MM.1S (cell line): Measurements from ENCODE around the gene LTB.

ENCODE experiments used
- DNase-seq: peaks from one replicate; pipeline ENCODE4 v3.0.0-alpha.2; 2015
- H2AFZ ChIP-seq: fragments of 300-600 bp; sonication (generic); 2 replicates; pipeline ENCODE4 v1.6.0; 2016; ENCODE audit warnings: antibody characterized with exemption, low read length
- H3F3A ChIP-seq: fragments of 300-600 bp; sonication (generic); 2 replicates; pipeline ENCODE4 v1.6.1; 2016; ENCODE audit warnings: mild to moderate bottlenecking, antibody characterized with exemption, low read length, moderate library complexity, mixed read lengths; ENCODE audit not compliant: insufficient read depth
- H3K27ac ChIP-seq: fragments of 300-600 bp; sonication (generic); 2 replicates; pipeline ENCODE4 v1.5.1; 2016; ENCODE audit warnings: mild to moderate bottlenecking, low read length
- H3K27me3 ChIP-seq: fragments of 300-600 bp; sonication (generic); replicated peaks from 2 replicates; pipeline ENCODE4 v1.6.0; 2016; ENCODE audit warnings: low read length; ENCODE audit not compliant: insufficient read depth
- H3K36me3 ChIP-seq: fragments of 300-600 bp; sonication (generic); replicated peaks from 2 replicates; pipeline ENCODE4 v1.6.1; 2016; ENCODE audit warnings: mild to moderate bottlenecking, low read length, mixed read lengths; ENCODE audit not compliant: insufficient read depth
- H3K4me1 ChIP-seq: fragments of 300-600 bp; sonication (generic); 2 replicates; pipeline ENCODE4 v1.6.1; 2016; ENCODE audit warnings: low read length, mixed read lengths
- H3K4me2 ChIP-seq: fragments of 300-600 bp; sonication (generic); 2 replicates; pipeline ENCODE4 v1.6.0; 2016; ENCODE audit warnings: low read depth, low read length
- H3K4me3 ChIP-seq: fragments of 300-600 bp; sonication (generic); 2 replicates; pipeline ENCODE4 v1.5.1; 2016; ENCODE audit warnings: low read length, mixed read lengths
- H3K79me2 ChIP-seq: fragments of 300-600 bp; sonication (generic); 2 replicates; pipeline ENCODE4 v1.6.1; 2016; ENCODE audit warnings: mixed run types, low read length, mixed read lengths
- H3K9ac ChIP-seq: fragments of 300-600 bp; sonication (generic); 2 replicates; pipeline ENCODE4 v1.6.1; 2016; ENCODE audit warnings: low read length, mixed read lengths
- H3K9me2 ChIP-seq: fragments of 300-600 bp; sonication (generic); replicated peaks from 2 replicates; pipeline ENCODE4 v1.6.1; 2016; ENCODE audit warnings: mild to moderate bottlenecking, low read length, mixed read lengths; ENCODE audit not compliant: insufficient read depth
- H3K9me3 ChIP-seq: fragments of 300-600 bp; sonication (generic); replicated peaks from 2 replicates; pipeline ENCODE4 v1.6.1; 2016; ENCODE audit warnings: mild to moderate bottlenecking, low read length, mixed read lengths; ENCODE audit not compliant: insufficient read depth
- H4K20me1 ChIP-seq: fragments of 300-600 bp; sonication (generic); 2 replicates; pipeline ENCODE4 v1.6.1; 2016; ENCODE audit warnings: mild to moderate bottlenecking, low read length, moderate library complexity, mixed read lengths; ENCODE audit not compliant: insufficient read depth
- EZH2 ChIP-seq: fragments of 300-600 bp; sonication (generic); optimal IDR thresholded peaks from 2 replicates; pipeline ENCODE3; 2017; ENCODE audit warnings: low read depth, mild to moderate bottlenecking, antibody characterized with exemption, low read length, mixed read lengths
- EZH2phosphoT487 ChIP-seq: fragments of 300-600 bp; sonication (generic); IDR thresholded peaks from 2 replicates; pipeline ENCODE4 v1.6.1; 2018; ENCODE audit warnings: antibody characterized with exemption, low read length
- TF ChIP-seq, protein P1 (sequence below): fragments of 300-600 bp; sonication (generic); IDR thresholded peaks from 2 replicates; pipeline ENCODE4 v1.5.1; 2016; ENCODE audit warnings: antibody characterized with exemption, low read length, mixed read lengths

Gene LTB

DNA sequence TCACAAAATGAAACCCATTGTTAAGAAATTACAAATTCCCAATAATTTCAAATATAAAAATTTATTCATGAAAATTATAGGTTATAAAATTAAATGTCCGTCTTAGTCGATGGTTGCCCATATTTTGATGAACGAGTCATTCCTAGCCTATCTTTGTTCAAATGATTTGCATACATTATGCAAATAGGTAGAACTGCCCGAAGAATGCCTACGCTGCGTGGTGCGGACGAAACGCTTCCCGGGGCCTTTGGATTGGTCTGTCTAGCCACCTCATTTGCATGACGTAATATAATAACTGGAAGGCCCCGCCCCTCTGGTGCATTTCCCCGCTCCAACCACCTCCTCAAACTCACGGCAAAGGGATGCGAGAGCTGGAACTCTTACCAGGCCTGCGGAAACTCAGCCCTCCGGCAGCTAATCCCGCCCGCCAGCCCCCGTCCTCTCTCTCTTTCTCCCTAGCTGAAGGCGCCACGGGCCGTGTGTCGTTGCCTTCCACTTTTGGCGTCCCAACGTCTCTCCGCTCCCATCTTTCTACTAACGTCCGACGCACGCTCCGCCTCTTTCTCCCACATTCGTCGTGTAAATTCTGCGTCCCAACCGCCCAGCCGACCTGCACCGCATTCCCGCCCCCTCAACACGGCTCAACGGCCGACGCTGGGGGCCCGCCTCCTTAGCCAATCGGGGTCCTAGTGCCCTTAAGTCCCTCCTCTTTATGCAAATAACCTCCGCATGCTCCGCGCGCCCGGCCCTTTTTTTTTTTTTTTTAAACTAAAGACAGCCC lies 37.8 kb upstream of the LTB start:
- Histone ChIP-seq H3K4me3 (peak overlapping the region; percentile 72), H3K4me2 (peak overlapping the region; percentile 66), H3K27me3 (no peaks in the 10 kb centered on the region), H3K4me1 (peaks cover 9% of the 10 kb centered on the region), H3K79me2 (peaks cover 44% of the 10 kb centered on the region), H2AFZ (peak overlapping the region; percentile 63), H3K9ac (peak overlapping the region; percentile 91), H3K9me2 (no peaks in the 10 kb centered on the region), H3F3A (peaks cover 8% of the 10 kb centered on the region; the same call in 1 of the 2 replicates), H3K27ac (peak overlapping the region; percentile 99), H3K36me3 (peaks cover 3% of the 10 kb centered on the region; the same call in 1 of the 2 replicates), H3K9me3 (no peaks in the 10 kb centered on the region), H4K20me1 (no peaks in the 10 kb centered on the region)
- TF ChIP-seq, protein P1, sequence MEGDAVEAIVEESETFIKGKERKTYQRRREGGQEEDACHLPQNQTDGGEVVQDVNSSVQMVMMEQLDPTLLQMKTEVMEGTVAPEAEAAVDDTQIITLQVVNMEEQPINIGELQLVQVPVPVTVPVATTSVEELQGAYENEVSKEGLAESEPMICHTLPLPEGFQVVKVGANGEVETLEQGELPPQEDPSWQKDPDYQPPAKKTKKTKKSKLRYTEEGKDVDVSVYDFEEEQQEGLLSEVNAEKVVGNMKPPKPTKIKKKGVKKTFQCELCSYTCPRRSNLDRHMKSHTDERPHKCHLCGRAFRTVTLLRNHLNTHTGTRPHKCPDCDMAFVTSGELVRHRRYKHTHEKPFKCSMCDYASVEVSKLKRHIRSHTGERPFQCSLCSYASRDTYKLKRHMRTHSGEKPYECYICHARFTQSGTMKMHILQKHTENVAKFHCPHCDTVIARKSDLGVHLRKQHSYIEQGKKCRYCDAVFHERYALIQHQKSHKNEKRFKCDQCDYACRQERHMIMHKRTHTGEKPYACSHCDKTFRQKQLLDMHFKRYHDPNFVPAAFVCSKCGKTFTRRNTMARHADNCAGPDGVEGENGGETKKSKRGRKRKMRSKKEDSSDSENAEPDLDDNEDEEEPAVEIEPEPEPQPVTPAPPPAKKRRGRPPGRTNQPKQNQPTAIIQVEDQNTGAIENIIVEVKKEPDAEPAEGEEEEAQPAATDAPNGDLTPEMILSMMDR: no peak
- TF ChIP-seq EZH2: no peak
- TF ChIP-seq EZH2phosphoT487: no peak
- peak; percentile 98 for DNase-seq

DNA sequence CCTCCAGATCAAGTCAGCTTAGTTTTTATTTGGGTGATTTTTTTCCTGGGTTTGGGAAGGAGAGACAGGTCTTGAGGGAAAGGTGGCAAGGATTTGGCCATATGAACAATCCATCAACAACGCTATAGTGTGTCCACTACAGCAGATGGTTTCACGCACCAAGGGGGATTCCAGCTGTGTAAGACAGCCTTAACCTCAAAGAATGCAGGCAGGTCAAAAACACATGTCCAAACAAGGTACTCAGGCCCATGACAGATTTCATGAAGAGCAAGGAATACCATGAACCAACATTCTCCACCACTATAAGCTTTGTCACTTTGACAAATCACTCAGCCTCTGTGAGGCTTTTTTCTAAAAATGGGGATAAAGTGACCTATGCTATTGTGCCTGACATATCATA lies 34.8 kb upstream of the LTB start:
- no peaks in the 10 kb centered on the region for H3K27me3 ChIP-seq
- H3F3A ChIP-seq: peaks cover 13% of the 10 kb centered on the region; the same call in 1 of the 2 replicates
- H3K4me3 ChIP-seq: no peak overlapping the region
- no peaks in the 10 kb centered on the region for H4K20me1 ChIP-seq
- H3K36me3 ChIP-seq: no peaks in the 10 kb centered on the region
- H3K9me3 ChIP-seq: no peaks in the 10 kb centered on the region
- DNase-seq: no peak
- peaks cover 11% of the 10 kb centered on the region for H3K4me1 ChIP-seq
- no peak overlapping the region for H3K9ac ChIP-seq
- no peak overlapping the region for H3K27ac ChIP-seq
- TF ChIP-seq, protein P1: no peak
- TF ChIP-seq EZH2: no peak
- no peak for TF ChIP-seq EZH2phosphoT487
- H3K9me2 ChIP-seq: no peaks in the 10 kb centered on the region
- H3K79me2 ChIP-seq: peaks cover 14% of the 10 kb centered on the region
- no peak overlapping the region for H2AFZ ChIP-seq
- no peak overlapping the region for H3K4me2 ChIP-seq

DNA sequence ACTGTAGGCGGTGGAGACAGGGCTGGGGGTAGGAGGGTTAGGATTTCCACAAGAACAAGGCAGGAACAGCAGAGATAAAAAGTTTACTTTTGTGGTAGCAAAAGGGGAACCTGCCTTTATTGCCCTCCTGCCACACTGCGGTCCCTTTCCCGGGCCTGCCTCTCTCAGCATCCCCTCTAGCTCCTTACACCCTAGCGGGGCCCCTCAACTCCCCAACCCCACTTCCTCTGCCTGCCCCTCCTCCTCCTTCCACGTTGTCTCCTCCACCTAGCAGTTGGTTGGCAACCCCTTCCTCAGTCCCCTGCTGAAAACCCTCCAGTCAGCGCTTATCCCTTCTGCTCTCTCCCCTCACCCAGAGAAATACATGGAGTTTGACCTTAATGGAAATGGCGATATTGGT lies 33.5 kb upstream of the LTB start:
- TF ChIP-seq EZH2 (no peak), EZH2phosphoT487 (no peak)
- TF ChIP-seq, protein P1: no peak
- DNase-seq: no peak
- Histone ChIP-seq H3K27me3 (no peaks in the 10 kb centered on the region), H3K4me3 (no peak overlapping the region), H3K9me2 (no peaks in the 10 kb centered on the region), H3K9me3 (no peaks in the 10 kb centered on the region), H3K79me2 (peaks cover 2% of the 10 kb centered on the region), H3F3A (peaks cover 13% of the 10 kb centered on the region; the same call in 1 of the 2 replicates), H4K20me1 (no peaks in the 10 kb centered on the region), H2AFZ (no peak overlapping the region), H3K36me3 (no peaks in the 10 kb centered on the region), H3K4me1 (peaks cover 10% of the 10 kb centered on the region), H3K9ac (no peak overlapping the region), H3K4me2 (no peak overlapping the region), H3K27ac (no peak overlapping the region)
